ENCODE results near the gene REX1BD. TPM values are rescaled to one million over a fixed set of nuclear protein-coding genes. Genes with fewer than 3 reads are reported as not detected.

The REX1BD gene
- total RNA-seq, 1 experiment from 2014 or later, result 189 TPM

- DNase-seq (ENCODE audit: low read depth), result peak; percentile 100
- in situ Hi-C loops (cut with HindIII; ENCODE audit: low pct_unique_long_range_greater_than_20kb, low sequenced_read_pairs), result no loop called here
These were observed 47.8 kb downstream of the REX1BD start for GRCh38 chr19:18636183-18636968.

- in situ Hi-C loops (cut with HindIII; ENCODE audit: low pct_unique_long_range_greater_than_20kb, low sequenced_read_pairs), result no loop called here
- no peak for DNase-seq (ENCODE audit: low read depth)
These were observed 48.5 kb downstream of the REX1BD start, which contains the start of gene KLHL26 for GRCh38 chr19:18636969-18637629. Gene KLHL26, plus strand, starts transcription at chr19:18637028. Its CDS starts 27 bp downstream, at chr19:18637055.

GRCh38 chr19:18637673-18638630 lies 49.4 kb downstream of the REX1BD start:
- DNase-seq (ENCODE audit: low read depth), result peak; percentile 63
- in situ Hi-C loops (cut with HindIII; ENCODE audit: low pct_unique_long_range_greater_than_20kb, low sequenced_read_pairs), result no loop called here

DNA sequence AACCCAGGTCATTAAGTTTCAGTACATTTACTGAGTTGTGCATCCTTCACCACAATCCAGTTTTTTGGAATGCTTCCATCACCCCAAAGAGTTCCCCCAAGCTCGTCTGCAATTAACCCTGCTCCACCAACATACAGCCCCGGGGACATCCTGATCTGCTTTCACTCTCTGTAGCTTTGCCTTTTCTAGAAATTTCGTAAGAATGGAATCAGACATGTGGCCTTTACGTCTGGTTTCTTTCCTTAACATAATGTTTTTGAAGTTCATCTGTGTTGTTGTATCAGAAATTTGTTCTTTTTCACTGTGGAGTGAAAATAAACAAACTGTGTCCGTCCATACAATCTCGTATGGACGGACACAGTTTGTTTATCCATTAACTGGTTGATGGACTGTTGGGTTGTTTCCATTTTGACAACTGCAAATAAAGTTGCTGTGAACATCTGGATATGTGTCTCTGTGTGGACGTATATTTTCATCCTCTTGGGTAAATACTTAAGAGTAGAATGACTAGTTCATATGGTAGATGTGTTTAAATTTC lies 51.2 kb downstream of the REX1BD start:
- DNase-seq (ENCODE audit: low read depth), result no peak
- in situ Hi-C loops (cut with HindIII; ENCODE audit: low pct_unique_long_range_greater_than_20kb, low sequenced_read_pairs), result no loop called here

Other genes starting within 250 kb of the REX1BD start
- gene PGPEP1, start 248.2 kb upstream of the REX1BD start, total RNA-seq (2014; rRNA removed; shearing (Covaris generic); ENCODE audit: low replicate concordance), result 15.4 and 17.8 TPM in 2 replicates
- gene GDF15, start 202.6 kb upstream of the REX1BD start, total RNA-seq (2014; rRNA removed; shearing (Covaris generic); ENCODE audit: low replicate concordance), result 349 and 410 TPM in 2 replicates
- not detected in 2 replicates for gene LRRC25, start 191.2 kb upstream of the REX1BD start, total RNA-seq (2014; rRNA removed; shearing (Covaris generic); ENCODE audit: low replicate concordance)
- 87.5 and 106 TPM in 2 replicates for gene SSBP4, start 169.4 kb upstream of the REX1BD start, total RNA-seq (2014; rRNA removed; shearing (Covaris generic); ENCODE audit: low replicate concordance)
- 118 and 155 TPM in 2 replicates for gene ISYNA1, start 150.7 kb upstream of the REX1BD start, total RNA-seq (2014; rRNA removed; shearing (Covaris generic); ENCODE audit: low replicate concordance)
- 8.4 and 26.0 TPM in 2 replicates for gene ELL, start 66.7 kb upstream of the REX1BD start, total RNA-seq (2014; rRNA removed; shearing (Covaris generic); ENCODE audit: low replicate concordance)
- 418 and 487 TPM in 2 replicates for gene FKBP8, start 45.2 kb upstream of the REX1BD start, total RNA-seq (2014; rRNA removed; shearing (Covaris generic); ENCODE audit: low replicate concordance)
- gene KXD1, start 30.9 kb upstream of the REX1BD start, total RNA-seq (2014; rRNA removed; shearing (Covaris generic); ENCODE audit: low replicate concordance), result 99.2 and 181 TPM in 2 replicates
- gene UBA52, start 16.9 kb upstream of the REX1BD start, total RNA-seq (2014; rRNA removed; shearing (Covaris generic); ENCODE audit: low replicate concordance), result 628 and 713 TPM in 2 replicates
- gene CRLF1, start 18.0 kb downstream of the REX1BD start, total RNA-seq (2014; rRNA removed; shearing (Covaris generic); ENCODE audit: low replicate concordance), result 9.8 and 51.0 TPM in 2 replicates
- gene TMEM59L, start 24.1 kb downstream of the REX1BD start, total RNA-seq (2014; rRNA removed; shearing (Covaris generic); ENCODE audit: low replicate concordance), result 0.14 and 0.90 TPM in 2 replicates
- 4.1 and 11.2 TPM in 2 replicates for gene KLHL26, start 48.2 kb downstream of the REX1BD start, total RNA-seq (2014; rRNA removed; shearing (Covaris generic); ENCODE audit: low replicate concordance)
- gene CRTC1, start 94.9 kb downstream of the REX1BD start, total RNA-seq (2014; rRNA removed; shearing (Covaris generic); ENCODE audit: low replicate concordance), result 1.6 and 4.5 TPM in 2 replicates
- gene COMP, start 202.5 kb downstream of the REX1BD start, total RNA-seq (2014; rRNA removed; shearing (Covaris generic); ENCODE audit: low replicate concordance), result not detected in 2 replicates
- 70.9 and 71.8 TPM in 2 replicates for gene UPF1, start 243.2 kb downstream of the REX1BD start, total RNA-seq (2014; rRNA removed; shearing (Covaris generic); ENCODE audit: low replicate concordance)